ENCODE measurements around the gene DHX15. TPM values are rescaled to one million over a fixed set of nuclear protein-coding genes. Genes with fewer than 3 reads are reported as not detected.

The DHX15 gene
- total RNA-seq, 1 donor from 2014 or later: 102 TPM

GRCh38 chr4:24622146-24622834, 37.9 kb upstream of the DHX15 start:
- H3K27me3 Mint-ChIP-seq (ENCODE audit: unreplicated experiment): peaks cover 11% of the 10 kb centered on the region
- H3K4me1 Mint-ChIP-seq (ENCODE audit: unreplicated experiment): peaks cover 23% of the 10 kb centered on the region
- no peak for TF ChIP-seq CTCF (IDR thresholded peaks at IDR 0.05)
- DNase-seq (ENCODE audit: extremely low spot score, unreplicated experiment): no peak
- peaks cover 22% of the 10 kb centered on the region for H3K9me3 Mint-ChIP-seq (ENCODE audit: unreplicated experiment)
- no peak overlapping the region for H3K4me3 Mint-ChIP-seq (ENCODE audit: unreplicated experiment)
- H3K36me3 Mint-ChIP-seq (ENCODE audit: unreplicated experiment): peaks cover 5% of the 10 kb centered on the region
- no peak overlapping the region for H3K27ac Mint-ChIP-seq (ENCODE audit: unreplicated experiment)

GRCh38 chr4:24615977-24616376, 31.6 kb upstream of the DHX15 start:
- Mint-ChIP-seq H3K36me3 (ENCODE audit: unreplicated experiment) (peaks cover 4% of the 10 kb centered on the region), H3K9me3 (ENCODE audit: unreplicated experiment) (peaks cover 20% of the 10 kb centered on the region), H3K27me3 (ENCODE audit: unreplicated experiment) (peaks cover 15% of the 10 kb centered on the region), H3K4me1 (ENCODE audit: unreplicated experiment) (no peaks in the 10 kb centered on the region), H3K27ac (ENCODE audit: unreplicated experiment) (no peak overlapping the region), H3K4me3 (ENCODE audit: unreplicated experiment) (no peak overlapping the region)
- DNase-seq (ENCODE audit: extremely low spot score, unreplicated experiment): no peak
- TF ChIP-seq CTCF (IDR thresholded peaks at IDR 0.05): no peak

GRCh38 chr4:24614881-24615280, 30.5 kb upstream of the DHX15 start:
- TF ChIP-seq CTCF (IDR thresholded peaks at IDR 0.05): no peak
- Mint-ChIP-seq H3K27ac (ENCODE audit: unreplicated experiment) (no peak overlapping the region), H3K4me1 (ENCODE audit: unreplicated experiment) (no peaks in the 10 kb centered on the region), H3K4me3 (ENCODE audit: unreplicated experiment) (no peak overlapping the region), H3K36me3 (ENCODE audit: unreplicated experiment) (no peaks in the 10 kb centered on the region), H3K27me3 (ENCODE audit: unreplicated experiment) (peaks cover 11% of the 10 kb centered on the region), H3K9me3 (ENCODE audit: unreplicated experiment) (peaks cover 9% of the 10 kb centered on the region)
- no peak for DNase-seq (ENCODE audit: extremely low spot score, unreplicated experiment)

GRCh38 chr4:24613502-24613901, 29.1 kb upstream of the DHX15 start:
- Mint-ChIP-seq H3K27ac (ENCODE audit: unreplicated experiment) (no peak overlapping the region), H3K9me3 (ENCODE audit: unreplicated experiment) (no peaks in the 10 kb centered on the region), H3K27me3 (ENCODE audit: unreplicated experiment) (peaks cover 10% of the 10 kb centered on the region), H3K4me1 (ENCODE audit: unreplicated experiment) (no peaks in the 10 kb centered on the region), H3K36me3 (ENCODE audit: unreplicated experiment) (no peaks in the 10 kb centered on the region), H3K4me3 (ENCODE audit: unreplicated experiment) (no peak overlapping the region)
- no peak for TF ChIP-seq CTCF (IDR thresholded peaks at IDR 0.05)
- DNase-seq (ENCODE audit: extremely low spot score, unreplicated experiment): no peak

DNA sequence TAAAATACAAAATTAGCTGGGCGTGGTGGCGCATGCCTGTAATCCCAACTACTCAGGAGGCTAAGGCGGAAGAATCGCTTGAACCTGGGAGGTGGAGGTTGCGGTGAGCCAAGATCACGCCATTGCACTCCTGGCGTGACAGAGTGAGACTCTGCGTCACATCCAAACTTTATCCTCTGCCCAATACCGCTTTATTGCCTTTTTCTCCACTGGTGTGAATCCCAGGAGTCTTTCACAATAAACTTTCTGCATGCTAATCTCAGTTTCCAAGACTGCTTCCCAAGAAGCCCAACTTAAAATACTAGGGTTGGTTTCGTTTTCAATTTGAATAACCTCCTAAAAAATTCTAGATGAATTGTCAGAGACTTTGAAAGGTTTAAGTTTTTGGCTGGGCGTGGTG, 27.2 kb upstream of the DHX15 start:
- no peaks in the 10 kb centered on the region for H3K4me1 Mint-ChIP-seq (ENCODE audit: unreplicated experiment)
- peaks cover 4% of the 10 kb centered on the region for H3K27me3 Mint-ChIP-seq (ENCODE audit: unreplicated experiment)
- DNase-seq (ENCODE audit: extremely low spot score, unreplicated experiment): no peak
- no peak overlapping the region for H3K4me3 Mint-ChIP-seq (ENCODE audit: unreplicated experiment)
- H3K36me3 Mint-ChIP-seq (ENCODE audit: unreplicated experiment): no peaks in the 10 kb centered on the region
- no peaks in the 10 kb centered on the region for H3K9me3 Mint-ChIP-seq (ENCODE audit: unreplicated experiment)
- no peak overlapping the region for H3K27ac Mint-ChIP-seq (ENCODE audit: unreplicated experiment)
- no peak for TF ChIP-seq CTCF (IDR thresholded peaks at IDR 0.05)
